PFSK-1 (cell line): ENCODE data around the gene GMPPA.

Experiments used
- FOXP2 ChIP-seq: optimal IDR thresholded peaks from 2 replicates; pipeline ENCODE3; 2011; ENCODE audit warnings: borderline replicate concordance, control low read depth, inconsistent platforms; ENCODE audit not compliant: insufficient read depth; ENCODE audit errors: extremely low read length, extremely low read depth
- POLR2AphosphoS5 ChIP-seq: IDR thresholded peaks from 2 replicates; pipeline ENCODE4 v1.6.1; 2012; ENCODE audit warnings: low read depth, mild to moderate bottlenecking, control low read depth, low read length, moderate library complexity
- SIN3A ChIP-seq: IDR thresholded peaks from 2 replicates; pipeline ENCODE4 v1.6.1; 2012; ENCODE audit warnings: mild to moderate bottlenecking, low read length, moderate library complexity, borderline replicate concordance; ENCODE audit not compliant: insufficient read depth
- TAF1 ChIP-seq: IDR thresholded peaks from 2 replicates; pipeline ENCODE4 v1.6.1; 2012; ENCODE audit warnings: low read length, control low read depth, borderline replicate concordance; ENCODE audit not compliant: insufficient read depth
- TF ChIP-seq, protein P1 (sequence below), 2 experiments: IDR thresholded peaks; 2 replicates each; pipeline versions ENCODE4 v1.6.1 to v1.8.0; 2011 to 2012; ENCODE audit warnings: low read depth in 2 of 2, low read length in 2 of 2, control low read depth in 1 of 2, inconsistent platforms in 1 of 2, mild to moderate bottlenecking in 1 of 2, moderate library complexity in 1 of 2; ENCODE audit not compliant: insufficient read depth in 1 of 2

Gene GMPPA

DNA sequence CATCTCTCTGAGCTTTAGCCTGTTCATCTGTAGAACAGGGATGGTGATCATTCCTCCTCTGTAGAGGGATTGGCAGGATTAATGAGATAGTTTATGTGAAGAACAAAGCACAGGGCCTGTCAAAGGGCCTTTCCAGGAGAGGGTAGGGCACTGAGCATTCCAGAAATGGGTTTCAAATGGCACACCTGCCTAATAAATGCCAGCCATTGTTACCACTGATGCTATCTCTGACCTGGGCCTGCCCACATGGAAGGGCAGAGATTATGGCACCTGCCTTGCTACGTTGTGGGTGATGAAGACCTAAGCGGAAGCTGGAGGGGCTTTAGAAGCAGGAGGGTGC, 31.0 kb upstream of the GMPPA start:
- TF ChIP-seq, protein P1, sequence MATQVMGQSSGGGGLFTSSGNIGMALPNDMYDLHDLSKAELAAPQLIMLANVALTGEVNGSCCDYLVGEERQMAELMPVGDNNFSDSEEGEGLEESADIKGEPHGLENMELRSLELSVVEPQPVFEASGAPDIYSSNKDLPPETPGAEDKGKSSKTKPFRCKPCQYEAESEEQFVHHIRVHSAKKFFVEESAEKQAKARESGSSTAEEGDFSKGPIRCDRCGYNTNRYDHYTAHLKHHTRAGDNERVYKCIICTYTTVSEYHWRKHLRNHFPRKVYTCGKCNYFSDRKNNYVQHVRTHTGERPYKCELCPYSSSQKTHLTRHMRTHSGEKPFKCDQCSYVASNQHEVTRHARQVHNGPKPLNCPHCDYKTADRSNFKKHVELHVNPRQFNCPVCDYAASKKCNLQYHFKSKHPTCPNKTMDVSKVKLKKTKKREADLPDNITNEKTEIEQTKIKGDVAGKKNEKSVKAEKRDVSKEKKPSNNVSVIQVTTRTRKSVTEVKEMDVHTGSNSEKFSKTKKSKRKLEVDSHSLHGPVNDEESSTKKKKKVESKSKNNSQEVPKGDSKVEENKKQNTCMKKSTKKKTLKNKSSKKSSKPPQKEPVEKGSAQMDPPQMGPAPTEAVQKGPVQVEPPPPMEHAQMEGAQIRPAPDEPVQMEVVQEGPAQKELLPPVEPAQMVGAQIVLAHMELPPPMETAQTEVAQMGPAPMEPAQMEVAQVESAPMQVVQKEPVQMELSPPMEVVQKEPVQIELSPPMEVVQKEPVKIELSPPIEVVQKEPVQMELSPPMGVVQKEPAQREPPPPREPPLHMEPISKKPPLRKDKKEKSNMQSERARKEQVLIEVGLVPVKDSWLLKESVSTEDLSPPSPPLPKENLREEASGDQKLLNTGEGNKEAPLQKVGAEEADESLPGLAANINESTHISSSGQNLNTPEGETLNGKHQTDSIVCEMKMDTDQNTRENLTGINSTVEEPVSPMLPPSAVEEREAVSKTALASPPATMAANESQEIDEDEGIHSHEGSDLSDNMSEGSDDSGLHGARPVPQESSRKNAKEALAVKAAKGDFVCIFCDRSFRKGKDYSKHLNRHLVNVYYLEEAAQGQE (IDR thresholded peaks at IDR 0.05; ENCODE audit: insufficient read depth in 1 of 2, low read depth in 2 of 2, low read length in 2 of 2), result no peak
- TF ChIP-seq FOXP2, result no peak

DNA sequence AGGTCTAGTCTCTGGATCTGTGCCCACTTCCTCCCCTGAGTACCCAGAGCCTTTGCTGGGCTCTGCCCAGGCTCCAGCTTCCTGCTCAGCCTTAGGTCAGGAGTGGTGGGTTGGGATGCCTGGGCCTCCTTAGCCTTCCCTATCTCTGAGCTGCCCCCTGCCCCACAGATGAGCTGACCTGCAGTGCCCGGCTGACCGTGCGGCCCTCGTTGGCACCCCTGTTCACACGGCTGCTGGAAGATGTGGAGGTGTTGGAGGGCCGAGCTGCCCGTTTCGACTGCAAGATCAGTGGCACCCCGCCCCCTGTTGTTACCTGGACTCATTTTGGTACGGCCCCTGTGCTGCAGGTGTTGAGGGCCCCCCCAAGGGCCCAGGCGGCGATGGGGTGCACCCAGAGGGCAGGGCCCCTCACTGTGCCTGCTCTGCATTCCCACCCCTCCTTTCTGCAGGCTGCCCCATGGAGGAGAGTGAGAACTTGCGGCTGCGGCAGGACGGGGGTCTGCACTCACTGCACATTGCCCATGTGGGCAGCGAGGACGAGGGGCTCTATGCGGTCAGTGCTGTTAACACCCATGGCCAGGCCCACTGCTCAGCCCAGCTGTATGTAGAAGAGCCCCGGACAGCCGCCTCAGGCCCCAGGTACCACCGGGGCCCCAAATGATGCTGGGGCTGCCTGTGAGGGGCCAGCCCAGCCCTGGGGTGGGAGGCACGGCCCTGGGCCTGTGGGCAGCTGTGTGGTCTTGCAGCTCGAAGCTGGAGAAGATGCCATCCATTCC, 30.1 kb upstream of the GMPPA start:
- TF ChIP-seq, protein P1 (IDR thresholded peaks at IDR 0.05; ENCODE audit: insufficient read depth in 1 of 2, low read depth in 2 of 2, low read length in 2 of 2), result no peak
- TF ChIP-seq SIN3A (no peak), FOXP2 (no peak), TAF1 (no peak), POLR2AphosphoS5 (no peak)

GRCh38 chr2:219469186-219469724, 29.4 kb upstream of the GMPPA start:
- TF ChIP-seq POLR2AphosphoS5 (no peak), TAF1 (no peak), FOXP2 (no peak)

- TF ChIP-seq SIN3A (no peak), FOXP2 (no peak), TAF1 (no peak), POLR2AphosphoS5 (no peak)
- TF ChIP-seq, protein P1 (IDR thresholded peaks at IDR 0.05; ENCODE audit: insufficient read depth in 1 of 2, low read depth in 2 of 2, low read length in 2 of 2), result no peak
Observed at GRCh38 chr2:219470429-219470828, 28.3 kb upstream of the GMPPA start.

DNA sequence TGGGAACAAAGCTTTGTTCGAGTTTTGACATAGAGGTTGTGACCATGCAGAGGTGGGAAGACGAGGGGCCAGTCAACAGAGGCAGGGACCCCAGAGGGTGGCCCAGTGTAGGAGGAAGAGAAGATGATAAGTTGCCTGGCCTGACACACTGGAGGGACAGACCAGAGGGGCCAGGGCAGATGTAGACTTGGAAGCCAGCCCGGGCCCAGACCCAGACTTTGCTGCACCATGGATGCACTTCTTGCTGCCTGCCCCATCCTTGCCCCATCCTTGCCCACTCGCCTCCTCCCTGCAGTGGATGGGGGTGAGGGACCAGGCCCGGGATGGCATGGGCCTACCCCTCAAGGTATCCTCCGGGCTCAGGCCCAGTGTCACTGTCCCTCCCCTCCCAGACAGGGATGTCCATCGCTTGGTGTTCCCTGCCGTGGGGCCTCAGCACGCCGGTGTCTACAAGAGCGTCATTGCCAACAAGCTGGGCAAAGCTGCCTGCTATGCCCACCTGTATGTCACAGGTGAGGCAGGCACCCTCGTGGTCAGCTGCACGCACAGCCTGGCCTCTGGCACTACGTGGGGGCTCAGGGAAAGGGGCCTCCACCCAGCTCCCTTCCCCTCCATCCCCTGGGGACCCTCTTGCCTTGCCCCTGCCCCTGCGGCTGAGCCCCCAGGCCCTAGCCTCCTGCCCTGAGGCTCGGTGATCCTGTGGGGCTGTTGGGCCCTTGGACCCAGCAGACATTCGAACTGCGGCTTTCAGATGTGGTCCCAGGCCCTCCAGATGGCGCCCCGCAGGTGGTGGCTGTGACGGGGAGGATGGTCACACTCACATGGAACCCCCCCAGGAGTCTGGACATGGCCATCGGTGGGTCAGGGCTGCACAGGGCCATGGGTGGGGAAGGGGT, 27.0 kb upstream of the GMPPA start:
- TF ChIP-seq POLR2AphosphoS5, result no peak
- TF ChIP-seq, protein P1 (IDR thresholded peaks at IDR 0.05; ENCODE audit: insufficient read depth in 1 of 2, low read depth in 2 of 2, low read length in 2 of 2), result no peak
- no peak for TF ChIP-seq SIN3A
- TF ChIP-seq FOXP2, result no peak
- TF ChIP-seq TAF1, result no peak
